Left ventricle myocardium superior (tissue), 1 donor: ENCODE measurements around the gene CEP85L. TPM values are rescaled to one million over a fixed set of nuclear protein-coding genes. Genes with fewer than 3 reads are reported as not detected.

ENCODE experiments used
- ATAC-seq: fragments of 200-7000 bp; cut with Tn5 transposase; one replicate; pipeline ENCODE4 v1.9.1; 2020; ENCODE audit warnings: mild to moderate bottlenecking, moderate library complexity
- DNase-seq: peaks from one replicate; pipeline ENCODE4 v3.0.0-alpha.2; 2020
- intact Hi-C: fragments of 100-400 bp; cut with micrococcal nuclease; formaldehyde crosslinking; loops from one replicate; pipeline ENCODE4 v1.11.0; 2022
- total RNA-seq: library from RNA; stranded (reverse); fragmentation: NEBNext Ultra II Directional; extraction: Animal tissue kit (Norgen Biotek cat#: 25700); gene quantifications from one replicate; pipeline ENCODE4 v1.2.1, GENCODE V29; 2021
- donor health status: DM: no; HTN: yes; CAD: no; lungs with severe emphysema.

Gene CEP85L
- total RNA-seq, 1 donor from 2014 or later = 14.5 TPM

DNA sequence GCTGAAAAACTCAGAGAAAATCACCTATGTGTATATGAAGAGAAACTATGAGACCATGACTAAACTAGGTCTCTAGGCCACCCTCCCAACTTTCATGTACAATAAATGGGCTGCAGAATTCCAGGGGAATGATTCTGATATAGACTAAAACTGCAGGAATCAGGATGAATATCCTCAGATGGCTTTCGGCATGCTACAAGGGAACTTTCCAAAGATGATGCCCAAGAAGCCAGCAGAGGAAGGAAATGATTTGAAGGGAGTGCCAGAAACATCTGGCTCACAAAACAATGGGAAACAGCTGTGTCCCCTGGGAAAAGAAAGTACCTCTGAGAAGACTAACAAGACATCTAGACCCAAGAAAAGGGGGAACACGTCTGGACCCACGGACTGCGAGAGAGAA lies 62.2 kb downstream of the CEP85L start:
- DNase-seq (no peak), ATAC-seq (no peak)
- intact Hi-C loops = no loop called here

DNA sequence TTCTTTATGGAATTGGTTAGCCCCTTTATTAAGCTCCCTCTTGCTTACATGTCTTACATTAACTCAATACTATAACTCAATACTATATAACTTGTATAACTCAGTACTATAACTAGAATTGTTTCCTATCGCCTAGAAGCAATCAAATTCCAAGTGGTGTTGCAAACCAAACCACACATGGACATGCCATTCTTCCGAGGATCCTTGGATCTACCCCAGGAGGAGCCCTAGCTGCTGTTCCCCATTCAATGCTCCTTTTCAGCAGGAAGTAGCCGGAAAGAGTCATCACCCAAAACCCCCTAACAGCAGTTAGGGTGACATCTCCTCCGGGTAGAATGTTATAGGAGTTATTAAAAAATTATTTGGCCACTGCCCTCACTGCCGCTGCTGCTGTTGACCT lies 62.8 kb downstream of the CEP85L start:
- intact Hi-C loops = no loop called here
- DNase-seq (no peak), ATAC-seq (no peak)

DNA sequence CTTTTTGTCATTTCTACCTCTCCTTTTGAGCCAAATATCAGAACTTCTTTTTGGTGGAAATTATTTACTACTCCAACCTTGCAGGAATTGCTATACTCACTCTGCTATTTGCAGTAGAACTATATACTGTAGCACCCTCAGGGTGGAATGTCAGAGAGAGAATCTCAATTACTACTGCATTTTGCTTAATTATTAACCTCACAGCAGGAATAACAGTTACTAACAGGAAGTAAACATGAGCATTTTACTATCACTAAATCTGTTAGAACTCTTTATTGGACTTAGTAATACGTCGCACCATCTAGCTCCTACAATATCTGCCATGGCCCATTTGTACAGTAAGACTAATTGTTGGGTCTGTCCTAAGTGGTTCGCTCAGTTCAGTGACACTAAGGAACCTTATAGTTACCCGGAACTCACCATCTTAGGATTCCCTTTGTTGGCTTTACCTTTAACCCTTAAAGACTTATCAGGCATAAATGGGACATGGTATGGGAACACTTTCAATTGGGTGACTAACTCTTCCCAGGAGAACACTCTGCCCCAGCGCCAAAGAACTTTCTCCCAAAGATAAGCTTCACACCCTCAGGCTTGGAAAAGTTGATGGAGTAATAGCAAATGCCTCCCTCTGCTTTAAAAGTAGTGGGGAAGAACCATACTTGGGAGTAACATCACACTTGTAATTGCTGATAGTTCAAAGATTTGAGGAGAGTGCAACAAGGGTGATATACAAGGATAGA lies 64.5 kb downstream of the CEP85L start:
- no peak for ATAC-seq
- DNase-seq = no peak

DNA sequence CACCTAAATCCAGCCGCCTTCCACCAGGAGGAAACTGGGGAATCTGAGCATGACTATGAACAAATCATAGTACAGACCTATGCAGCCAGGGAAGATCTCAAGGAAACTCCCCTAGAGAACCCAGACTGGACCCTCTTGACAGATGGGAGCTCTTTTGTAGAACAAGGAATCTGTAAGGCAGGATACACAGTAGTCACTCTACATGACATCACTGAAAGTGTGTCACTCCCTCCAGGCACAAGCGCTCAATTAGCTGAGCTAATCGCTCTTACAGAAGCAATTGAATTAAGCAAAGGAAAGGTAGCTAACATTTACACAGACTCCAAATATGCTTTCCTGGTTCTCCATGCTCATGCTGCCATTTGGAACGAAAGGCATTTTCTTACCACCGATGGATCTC lies 66.5 kb downstream of the CEP85L start:
- ATAC-seq = no peak
- no peak for DNase-seq
- intact Hi-C loops = no loop called here

More for the DNA sequence above, 64.5 kb downstream of the CEP85L start:
- intact Hi-C loops = no loop called here

DNA sequence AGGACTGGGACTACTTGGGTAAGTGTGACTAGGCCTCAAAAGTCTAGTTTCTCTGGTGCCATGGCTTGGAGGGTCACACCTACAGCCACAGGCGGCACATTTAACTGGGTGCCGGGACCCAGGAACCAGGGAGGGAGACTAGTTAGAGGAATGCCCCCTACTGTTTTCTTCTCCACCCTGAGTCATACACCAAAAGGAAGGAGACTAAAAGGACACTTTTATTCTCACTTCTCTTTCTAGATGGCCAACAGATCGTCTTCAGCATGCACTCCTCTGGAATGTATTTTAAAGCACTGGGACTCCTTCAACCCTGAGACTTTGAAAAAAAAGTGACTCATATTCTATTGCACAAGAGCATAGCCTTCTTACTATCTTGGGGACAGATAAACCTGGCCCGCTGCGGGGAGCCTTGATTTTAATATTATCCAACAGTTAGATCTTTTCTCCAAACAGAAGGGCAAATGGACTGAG lies 69.9 kb downstream of the CEP85L start:
- intact Hi-C loops = no loop called here
- no peak for DNase-seq
- peak; percentile 68 for ATAC-seq

DNA sequence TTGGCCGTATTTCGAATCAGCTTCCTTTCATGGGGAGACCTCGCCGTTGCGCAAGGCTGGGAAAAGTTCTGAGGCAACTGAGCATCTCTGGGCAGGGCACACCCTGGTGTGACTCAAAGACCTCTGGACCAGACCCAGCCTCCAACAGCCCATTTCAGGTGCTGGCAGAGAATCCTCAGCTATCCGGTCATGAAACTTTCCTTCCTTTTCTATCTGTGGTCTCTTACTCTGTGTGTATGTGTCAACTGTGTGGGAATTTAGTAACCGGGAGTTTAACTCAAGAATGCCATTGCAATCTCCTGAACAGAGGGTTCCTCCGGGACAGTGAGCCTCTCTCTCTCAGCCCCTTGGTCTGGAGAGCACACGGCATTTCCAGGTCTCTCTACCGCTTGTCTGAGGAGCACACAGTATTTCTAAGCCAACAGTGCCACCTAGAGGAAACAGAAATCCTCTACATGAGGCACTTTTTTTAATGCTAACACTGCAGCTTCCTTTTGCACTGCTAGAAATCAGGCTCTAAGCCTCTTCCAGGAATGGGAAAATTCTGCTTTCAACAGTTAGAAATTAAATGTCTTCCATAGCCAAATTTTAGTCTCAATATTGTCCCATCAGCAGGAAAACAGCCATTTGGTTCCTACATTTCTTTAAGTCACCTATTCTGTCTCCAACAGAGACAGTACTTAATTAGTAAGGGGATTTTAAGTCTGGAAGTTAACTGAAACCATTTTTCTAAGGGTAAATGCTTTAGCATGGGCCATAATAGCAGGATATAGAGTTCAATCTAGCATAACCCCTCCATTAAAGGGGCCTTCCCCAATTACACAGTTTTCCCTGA lies 70.6 kb downstream of the CEP85L start:
- DNase-seq = peak; percentile 33
- peak; percentile 94 for ATAC-seq
- intact Hi-C loops = no loop called here

DNA sequence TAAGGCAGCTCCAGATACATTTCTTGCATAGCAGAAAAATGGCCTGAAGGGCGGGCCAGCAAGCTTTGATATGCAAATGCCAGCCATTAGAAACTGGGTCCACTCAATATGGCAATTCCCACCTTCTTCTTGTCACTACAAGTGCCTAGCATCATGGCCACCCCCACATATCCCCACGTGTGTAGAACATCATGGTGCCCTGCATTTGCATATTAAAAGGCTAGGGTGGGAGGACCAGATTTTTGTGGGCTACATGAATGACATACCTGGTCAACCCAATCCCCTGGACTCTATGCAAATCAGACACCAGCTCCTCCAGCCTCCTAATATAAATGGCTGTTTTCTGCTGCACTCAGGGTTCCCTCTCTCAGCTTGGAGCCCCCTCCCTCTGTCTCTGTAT lies 71.6 kb downstream of the CEP85L start:
- ATAC-seq (no peak), DNase-seq (no peak)
- intact Hi-C loops = no loop called here

DNA sequence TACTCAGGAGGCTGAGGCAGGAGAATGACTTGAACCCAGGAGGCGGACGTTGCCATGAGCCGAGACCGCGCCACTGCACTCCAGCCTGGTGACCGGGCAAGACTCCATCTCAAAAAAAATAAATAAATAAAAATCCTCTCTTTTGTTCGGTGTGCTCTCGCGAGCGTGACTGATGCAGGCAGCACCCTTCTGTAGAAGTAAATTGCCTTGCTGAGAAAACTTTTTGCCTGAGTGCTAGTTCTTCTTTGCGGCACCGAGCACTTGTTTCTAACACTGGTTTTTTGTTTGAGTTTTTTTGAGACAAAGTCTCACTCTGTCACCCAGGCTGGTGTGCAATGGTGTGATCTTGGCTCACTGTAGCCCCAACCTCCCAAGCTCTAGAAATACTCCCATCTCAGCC lies 72.8 kb downstream of the CEP85L start:
- DNase-seq (no peak), ATAC-seq (no peak)
- intact Hi-C loops = no loop called here

DNA sequence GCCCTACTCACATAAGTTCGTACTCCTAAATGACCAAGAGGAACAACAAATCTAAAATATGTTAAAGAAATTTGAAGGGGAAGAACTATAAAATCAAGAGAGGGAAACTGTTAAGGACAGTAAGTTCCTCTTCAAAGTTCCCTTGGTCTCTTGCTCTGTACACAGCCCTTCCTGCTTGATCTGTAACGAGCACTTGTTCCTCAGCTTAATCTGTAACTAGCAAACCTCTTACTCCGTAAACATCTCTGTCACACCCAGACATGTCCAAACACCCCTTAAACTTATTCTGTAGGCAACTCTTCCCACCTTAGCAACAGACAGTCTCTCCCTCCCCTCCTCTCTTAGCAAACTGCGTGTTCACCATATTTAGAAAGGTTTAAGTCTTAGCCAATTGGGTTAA lies 73.4 kb downstream of the CEP85L start:
- ATAC-seq = no peak
- no peak for DNase-seq
- intact Hi-C loops = no loop called here

DNA sequence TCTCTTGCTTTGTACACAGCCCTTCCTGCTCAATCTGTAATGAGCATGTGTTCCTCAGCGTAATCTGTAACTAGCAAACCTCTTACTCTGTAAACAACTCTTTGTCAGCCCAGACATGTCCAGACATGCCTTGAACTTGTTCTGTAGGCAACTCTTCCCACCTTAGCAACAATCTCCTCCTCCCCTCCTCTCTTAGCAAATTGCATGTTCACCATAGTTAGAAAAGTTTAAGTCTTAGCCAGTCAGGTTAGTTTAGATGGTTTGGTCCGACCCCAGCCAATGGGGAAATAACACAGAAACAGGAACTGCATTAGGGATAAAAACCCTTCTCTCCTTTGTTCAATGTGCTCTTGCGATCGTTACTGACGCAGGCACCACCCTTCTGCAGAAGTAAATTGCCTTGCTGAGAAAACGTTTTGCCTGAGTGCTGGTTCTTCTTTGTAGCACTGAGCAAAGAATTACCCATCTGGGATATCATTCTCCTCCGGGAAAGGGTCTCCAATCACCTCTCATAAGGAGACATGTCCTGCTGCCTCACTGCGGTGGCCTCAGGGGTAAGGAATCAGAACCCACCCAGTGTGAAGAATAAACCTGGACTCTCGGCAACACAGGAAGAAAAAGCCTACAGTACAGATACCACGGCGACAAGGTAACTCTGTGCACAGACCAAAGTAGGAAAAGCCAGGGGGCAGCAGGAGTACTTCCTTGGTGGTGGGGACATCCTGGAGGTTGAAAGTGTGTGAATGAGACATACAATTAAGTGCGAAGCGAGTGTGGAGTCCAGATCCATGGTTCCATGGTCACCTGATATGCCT lies 77.1 kb downstream of the CEP85L start:
- ATAC-seq (no peak), DNase-seq (no peak)
- intact Hi-C loops = no loop called here

DNA sequence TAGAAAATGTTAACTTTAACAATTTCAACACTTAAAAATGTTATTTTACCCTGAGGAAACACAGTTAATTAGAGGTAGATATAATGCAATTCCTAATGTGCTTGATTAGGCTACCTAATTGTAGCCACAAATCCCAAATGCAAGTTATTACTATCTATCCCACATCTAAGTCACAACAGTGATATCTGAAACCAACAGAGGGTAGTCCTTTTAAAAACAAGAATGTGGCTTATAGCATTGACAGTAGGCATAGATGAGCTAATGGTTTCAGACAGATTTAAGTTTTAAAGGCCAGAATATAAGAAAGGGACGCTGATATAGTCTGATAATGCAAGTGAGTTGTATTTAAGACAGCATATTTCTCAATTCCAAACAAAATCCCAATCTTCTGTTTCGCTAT lies 80.3 kb downstream of the CEP85L start:
- intact Hi-C loops = no loop called here
- ATAC-seq (no peak), DNase-seq (no peak)

DNA sequence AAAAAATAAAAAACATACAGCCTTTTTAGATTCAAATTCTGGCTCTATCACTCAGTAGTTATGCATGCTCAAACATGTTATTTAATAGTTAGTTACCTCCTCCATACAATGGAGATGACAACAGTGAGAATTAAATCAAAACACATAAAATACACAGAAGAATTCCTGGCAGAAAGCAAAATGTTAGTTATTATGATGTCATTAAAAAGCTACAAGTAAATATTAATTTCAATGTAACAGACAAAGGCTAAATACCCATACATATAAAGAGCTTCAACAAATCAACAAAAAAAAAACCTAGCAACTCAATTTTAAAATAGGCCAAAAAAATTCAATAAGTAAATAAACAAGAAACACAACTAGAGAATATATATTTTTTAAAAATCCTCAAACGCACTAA lies 81.9 kb downstream of the CEP85L start:
- DNase-seq (no peak), ATAC-seq (no peak)
- intact Hi-C loops = no loop called here

DNA sequence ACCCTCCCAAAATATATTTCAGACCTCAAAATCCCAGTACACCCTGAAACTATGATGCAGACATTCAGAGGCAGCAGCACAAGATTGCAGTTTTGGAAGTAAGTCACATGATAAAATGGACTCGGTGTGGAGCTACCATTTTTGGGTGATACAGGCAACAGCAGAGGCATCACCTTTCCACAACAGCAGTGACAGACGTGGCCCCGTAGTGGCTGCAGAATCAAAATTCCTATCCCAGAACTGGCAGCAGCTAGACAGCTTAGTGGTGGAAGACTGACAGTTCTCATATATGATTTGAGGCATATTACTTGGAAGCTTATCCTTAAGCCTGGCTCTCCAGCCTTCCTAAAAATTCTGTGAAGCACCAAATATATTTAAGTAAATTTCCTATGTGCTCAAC lies 83.4 kb downstream of the CEP85L start:
- intact Hi-C loops = no loop called here
- no peak for DNase-seq
- peak; percentile 26 for ATAC-seq

DNA sequence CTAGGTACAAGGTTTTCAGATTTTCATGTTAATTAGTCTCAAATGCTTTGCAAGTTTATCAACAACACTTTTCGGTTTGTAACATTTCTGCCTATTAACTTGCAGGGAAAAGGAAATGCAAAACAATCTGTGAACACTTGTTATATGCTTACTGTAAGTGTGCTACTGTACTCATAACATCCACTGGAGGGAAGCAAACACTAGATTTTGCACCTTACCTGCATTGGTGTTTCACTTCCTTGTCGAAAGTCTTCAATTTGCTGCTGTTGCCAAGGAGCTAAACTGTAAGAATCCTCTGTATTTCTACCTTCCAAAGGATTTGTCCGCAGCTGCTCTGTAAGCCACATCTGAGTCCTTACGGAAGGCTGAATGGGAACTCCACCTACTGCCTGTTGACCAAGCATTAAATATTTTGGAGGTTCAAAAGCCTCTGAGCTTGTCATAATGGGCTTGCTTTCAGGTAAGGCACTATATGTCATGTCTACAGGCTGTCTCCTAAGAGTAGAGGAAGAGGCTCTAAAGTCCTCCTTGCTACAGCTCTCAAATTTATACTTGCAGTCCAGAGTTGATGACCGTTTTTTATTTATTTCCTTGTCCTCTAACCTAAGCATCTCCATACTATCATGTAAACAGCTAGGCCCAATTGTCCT lies 86.0 kb downstream of the CEP85L start:
- DNase-seq (no peak), ATAC-seq (no peak)
- intact Hi-C loops = no loop called here

DNA sequence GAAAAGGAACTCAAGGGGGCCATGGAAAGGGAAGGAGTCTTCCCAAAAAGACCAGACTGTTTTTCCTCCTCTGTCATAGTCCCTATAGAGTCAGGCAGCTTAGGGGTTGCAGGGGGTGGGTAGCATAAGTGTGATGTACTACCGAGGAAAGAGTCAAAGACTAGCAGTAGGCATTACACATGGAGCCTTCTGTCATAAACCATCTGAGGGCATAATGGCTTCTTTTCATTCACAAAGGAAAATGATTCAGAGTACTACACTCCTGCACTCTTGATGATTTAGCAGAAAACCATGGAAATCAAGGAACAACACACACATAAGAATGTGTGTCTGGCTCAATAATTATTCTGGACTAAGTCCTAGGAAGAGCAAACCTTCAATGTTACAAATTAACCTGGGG lies 88.4 kb downstream of the CEP85L start:
- intact Hi-C loops = no loop called here
- DNase-seq = no peak
- peak; percentile 66 for ATAC-seq

DNA sequence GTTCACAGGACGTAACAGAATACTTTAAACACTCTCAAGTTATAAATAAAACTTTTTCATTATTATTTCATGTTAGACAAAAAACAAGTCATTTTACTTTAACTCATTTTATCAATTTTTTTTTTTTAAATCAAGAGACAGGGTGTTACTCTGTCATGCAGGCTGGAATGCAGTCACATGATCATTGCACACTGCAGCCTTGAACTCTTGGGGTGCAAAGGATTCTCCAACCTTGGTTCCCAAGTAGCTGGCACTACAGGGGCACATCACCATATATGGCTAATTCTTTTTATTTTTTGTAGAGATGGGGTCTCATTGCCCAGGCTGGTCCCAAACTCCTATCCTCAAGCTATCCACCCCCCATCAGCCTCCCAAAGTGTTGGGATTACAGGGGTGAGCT lies 89.1 kb downstream of the CEP85L start:
- ATAC-seq = peak; percentile 67
- intact Hi-C loops = no loop called here

DNA sequence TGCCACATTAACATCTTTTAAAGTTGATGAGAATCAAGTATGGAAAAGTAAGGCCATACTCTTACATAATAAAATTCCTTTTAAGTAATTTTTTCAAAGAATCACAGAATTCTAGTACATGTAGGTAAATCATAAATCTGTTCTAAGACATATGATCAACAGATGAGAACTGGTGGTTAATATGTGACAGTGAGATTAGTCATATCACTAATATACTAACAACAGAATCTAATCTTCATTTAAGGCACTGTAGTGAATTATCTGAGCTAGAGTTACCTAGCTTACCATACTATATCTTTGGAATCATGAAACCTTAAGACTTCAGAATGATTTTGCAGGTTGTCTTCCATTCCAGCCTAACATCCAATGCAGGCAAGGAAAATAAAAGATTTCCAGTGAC lies 91.7 kb downstream of the CEP85L start:
- ATAC-seq = no peak

More for the DNA sequence above, 89.1 kb downstream of the CEP85L start:
- no peak for DNase-seq

DNA sequence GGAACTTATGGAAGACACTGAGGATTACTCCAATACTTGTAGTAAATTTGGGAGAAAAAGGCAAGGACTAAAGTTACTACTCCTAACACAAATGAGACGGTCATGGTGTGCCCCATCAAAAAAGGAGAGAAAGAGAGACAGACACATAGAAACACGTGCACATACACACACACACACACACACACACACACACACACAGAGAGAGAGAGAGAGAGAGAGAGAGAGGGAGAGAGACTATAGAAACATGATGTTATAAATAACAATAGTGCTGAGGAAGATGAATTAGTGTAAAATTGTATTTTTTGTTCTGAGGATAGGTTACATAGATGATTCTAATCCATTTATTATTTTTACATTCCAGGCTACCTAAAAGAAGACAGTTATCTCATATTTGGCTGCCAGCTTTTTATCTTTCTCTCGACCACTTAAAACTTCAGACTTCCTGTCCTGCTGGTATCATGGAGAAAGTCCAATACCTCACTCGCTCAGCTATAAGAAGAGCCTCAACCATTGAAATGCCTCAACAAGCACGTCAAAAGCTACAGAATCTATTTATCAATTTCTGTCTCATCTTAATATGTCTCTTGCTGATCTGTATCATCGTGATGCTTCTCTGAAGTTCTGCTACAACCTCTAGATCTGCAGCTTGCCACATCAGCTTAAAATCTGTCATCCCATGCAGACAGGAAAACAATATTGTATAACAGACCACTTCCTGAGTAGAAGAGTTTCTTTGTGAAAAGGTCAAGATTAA lies 92.8 kb downstream of the CEP85L start:
- DNase-seq = no peak
- ATAC-seq = peak; percentile 4
- intact Hi-C loops = no loop called here

More for the DNA sequence above, 91.7 kb downstream of the CEP85L start:
- no peak for DNase-seq
- intact Hi-C loops = no loop called here

DNA sequence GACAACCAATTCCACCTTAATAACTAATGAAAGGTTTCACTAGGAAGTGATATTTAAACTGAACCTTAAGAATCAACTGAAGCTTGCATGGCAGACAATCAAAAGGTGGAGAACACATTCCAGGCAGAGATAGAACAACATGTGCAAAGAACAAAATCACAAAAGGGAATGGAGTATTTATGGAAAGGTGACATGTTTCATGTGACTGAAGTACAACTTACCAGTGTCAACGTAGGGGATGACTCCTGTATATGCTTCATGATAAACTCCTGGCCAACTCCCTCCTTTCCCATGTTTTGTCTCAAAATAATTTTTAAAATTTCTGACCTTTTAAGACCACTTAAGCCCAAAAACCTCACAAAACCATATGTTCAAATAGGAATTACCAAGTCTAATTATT lies 96.7 kb downstream of the CEP85L start:
- intact Hi-C loops = loop anchor here (5.0 kb wide), 1 partner anchor 182 kb away; no protein-coding TSS in a partner anchor
- ATAC-seq (peak; percentile 76), DNase-seq (no peak)
